NK-92 (cell line): ENCODE data around the gene APBB2.

ENCODE experiments used
- DNase-seq: peaks from one replicate; lab custom pipeline; 2025; ENCODE audit not compliant: unreplicated experiment; lab: John Stamatoyannopoulos, UW

The APBB2 gene

DNA sequence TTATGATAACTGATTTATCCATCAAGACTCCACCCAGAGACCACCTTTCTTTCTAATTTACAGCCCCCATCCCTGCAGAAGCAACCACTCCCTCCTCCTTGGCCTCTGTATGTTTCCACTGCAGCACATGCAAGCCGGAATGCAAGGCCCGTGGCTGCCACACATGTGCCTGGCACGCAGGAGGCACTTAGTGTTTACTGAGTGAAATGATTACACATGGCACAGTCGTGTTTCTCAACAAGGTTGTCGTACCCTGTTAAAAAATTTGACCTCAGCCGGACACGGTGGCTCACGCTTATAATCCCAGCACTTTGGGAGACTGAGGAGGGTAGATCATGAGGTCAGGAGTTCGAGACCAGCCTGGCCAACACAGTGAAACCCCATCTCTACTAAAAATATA is 104.3 kb downstream of the APBB2 start:
- no peak for DNase-seq

DNA sequence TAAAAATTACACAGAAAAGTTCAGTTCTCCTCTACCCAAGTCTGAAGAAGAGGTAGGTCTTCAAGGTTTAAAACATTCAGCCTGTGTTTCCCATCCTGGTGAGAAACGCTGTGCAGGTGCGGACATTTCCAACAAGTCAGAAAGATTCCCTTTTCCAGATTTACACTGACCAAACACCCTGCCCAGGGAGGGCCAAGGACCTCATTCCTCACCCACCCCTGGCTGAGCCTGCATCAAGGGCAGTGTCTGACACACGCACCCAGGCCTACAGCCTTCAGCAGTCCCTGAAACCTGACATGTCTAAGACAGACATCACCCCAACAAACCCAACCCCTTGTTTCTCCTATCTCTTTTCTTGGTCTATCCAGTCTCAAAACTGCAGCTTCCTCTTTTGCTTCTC is 105.9 kb downstream of the APBB2 start:
- no peak for DNase-seq

DNA sequence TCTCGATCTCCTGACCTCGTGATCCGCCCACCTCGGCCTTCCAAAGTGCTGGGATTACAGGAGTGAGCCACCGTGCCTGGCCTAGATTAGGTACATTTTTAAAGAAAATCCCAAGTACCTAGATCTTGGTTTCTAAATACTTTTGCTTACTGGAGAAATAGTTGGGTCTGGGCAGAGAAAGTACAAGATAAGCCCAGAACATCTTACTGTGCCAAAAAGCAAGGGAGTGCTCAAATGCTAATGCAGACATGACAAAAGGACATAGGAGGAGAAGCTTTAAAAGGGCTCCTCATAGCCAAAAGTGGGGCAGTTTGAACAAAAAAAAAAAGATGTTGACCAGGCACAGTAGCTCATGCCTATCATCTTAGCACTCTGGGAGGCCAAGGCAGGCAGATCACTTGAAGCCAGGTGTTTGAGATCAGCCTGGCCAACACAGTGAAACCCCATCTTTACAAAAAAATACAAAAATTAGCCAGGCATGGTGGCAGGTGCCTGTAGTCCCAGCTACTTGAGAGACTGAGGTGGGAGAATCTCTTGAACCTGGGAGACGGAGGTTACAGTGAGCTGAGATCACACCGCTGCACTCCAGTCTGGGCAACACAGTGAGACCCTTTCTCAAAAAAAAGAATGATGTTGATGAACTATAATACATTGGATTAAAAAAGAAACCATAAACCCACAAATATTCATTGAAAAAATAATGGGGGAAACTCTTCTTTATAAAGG is 107.5 kb downstream of the APBB2 start:
- DNase-seq, result no peak

DNA sequence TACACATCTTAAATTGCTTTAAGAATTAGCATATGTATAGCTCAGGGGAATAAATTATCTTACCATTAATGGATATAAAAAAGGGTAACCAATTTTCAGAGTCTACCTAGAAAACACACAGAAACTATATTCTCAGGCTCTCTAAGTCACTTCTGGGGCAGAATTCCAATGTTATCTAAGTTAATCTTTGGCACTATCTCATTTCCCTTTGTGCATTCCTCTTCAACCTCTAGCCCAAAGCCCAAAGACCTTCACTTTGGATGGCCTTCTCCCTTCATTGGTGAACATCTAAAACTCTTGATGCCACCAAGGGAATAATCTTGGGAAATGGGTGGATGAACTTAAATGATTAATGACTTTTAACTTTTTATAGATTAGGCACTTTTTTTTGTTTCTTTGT is 108.3 kb downstream of the APBB2 start:
- no peak for DNase-seq

GRCh38 chr4:41104155-41104554 is 110.2 kb downstream of the APBB2 start:
- DNase-seq, result no peak

DNA sequence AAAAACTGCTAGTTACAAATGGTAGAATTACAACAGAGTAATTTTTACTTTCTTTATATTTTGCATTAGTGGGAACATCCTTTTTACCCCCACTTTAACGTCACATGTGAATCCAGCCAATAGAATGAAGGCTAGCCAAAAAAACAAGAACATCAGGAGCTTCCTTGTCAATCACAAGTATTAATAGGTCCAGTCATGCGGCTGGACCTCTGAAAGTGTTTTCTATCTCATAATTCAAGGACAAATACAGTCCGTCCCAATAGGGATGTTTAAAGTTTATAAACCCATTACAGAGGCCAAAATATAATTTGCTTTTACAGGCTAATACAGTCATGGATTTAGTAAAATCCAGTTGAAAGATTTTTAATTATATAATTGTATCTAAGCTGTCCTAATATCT is 110.7 kb downstream of the APBB2 start:
- DNase-seq, result no peak

GRCh38 chr4:41102414-41103092 is 111.8 kb downstream of the APBB2 start:
- no peak for DNase-seq

GRCh38 chr4:41098093-41099048 is 116.0 kb downstream of the APBB2 start:
- no peak for DNase-seq

- no peak for DNase-seq
Measured at GRCh38 chr4:41095973-41096372, 118.4 kb downstream of the APBB2 start.

DNA sequence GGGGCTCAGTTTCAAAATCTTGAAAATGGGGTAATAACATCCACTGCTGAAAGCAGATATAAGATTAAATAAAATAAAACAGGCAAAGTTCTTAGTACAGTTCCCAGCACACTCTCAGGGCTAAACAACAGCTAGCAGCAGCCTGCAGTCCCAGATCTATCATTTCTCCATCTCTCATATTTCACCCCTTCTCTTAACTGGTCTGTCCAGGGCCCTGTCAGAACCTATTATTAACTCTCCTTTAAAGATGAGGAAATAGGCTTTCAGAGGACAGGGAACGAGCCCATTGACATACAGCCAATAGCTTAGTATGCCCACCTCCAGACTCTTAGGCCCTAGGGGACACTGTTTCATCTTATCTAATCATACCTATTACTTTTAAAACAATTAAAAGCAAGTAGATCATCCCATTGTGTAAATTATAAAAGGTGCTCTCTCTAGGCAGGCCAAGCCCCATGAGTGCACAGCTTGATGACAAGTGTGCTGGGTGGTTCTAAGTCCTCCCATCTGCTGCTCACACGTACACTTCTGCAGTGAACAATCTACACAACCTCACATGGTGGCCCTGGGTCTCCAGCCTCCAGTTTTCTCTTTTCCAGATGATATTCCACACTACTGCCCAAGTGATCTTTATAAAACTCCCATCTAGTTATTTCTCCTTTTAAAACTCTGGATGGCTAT is 119.0 kb downstream of the APBB2 start:
- no peak for DNase-seq

DNA sequence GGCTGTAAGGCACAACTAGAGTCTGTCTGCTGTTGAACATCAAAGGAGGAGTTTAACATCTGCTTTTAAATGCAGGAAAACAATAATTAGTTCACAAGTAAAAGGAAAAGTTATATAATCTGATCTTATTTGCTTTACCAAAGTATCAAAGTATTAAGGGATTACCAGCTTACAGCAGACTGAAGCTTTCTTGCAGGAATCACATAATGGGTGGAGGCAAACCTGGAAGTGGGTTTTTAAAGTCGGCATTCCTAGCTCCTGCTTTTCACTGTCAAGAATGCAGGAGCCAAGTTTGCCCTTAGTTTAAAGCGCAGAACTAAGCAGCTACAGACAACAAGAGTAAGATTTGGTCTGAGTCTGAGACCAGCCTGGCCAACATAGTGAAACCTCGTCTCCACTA is 122.2 kb downstream of the APBB2 start:
- no peak for DNase-seq

- no peak for DNase-seq
Measured at GRCh38 chr4:41081847-41082246, 132.5 kb downstream of the APBB2 start.

- no peak for DNase-seq
Measured at GRCh38 chr4:41080976-41081375, 133.4 kb downstream of the APBB2 start.

DNA sequence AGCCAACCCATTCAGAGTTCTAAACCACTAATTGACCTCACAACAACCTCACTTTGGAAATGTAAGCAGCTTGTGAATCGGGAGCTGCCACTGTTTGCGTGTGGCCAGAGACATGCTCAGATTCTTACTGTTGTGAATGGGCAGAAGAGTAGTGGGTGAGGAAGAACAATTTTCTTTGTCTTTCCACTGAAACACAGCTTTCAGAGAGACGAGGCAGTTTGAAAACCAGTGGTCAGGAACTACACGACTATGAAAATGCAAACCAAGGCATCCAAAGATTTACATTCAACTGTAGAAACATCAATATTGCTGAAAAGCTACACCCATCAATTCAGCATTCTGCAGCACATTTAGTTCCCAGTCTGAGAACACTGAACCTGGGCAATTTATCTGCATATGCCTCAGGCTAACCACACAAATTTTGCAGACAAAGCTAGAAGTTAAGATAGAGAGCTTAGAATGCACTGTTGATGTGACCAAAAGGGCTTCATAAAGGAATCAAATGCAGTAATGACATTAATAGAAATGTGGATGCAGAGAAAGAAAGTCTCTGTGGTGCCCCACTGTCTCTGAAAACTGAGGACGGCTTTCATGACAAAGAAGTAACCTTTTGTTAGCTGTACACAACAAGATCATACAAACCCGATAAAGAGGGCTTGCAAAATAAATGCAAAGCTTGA is 134.3 kb downstream of the APBB2 start:
- no peak for DNase-seq

DNA sequence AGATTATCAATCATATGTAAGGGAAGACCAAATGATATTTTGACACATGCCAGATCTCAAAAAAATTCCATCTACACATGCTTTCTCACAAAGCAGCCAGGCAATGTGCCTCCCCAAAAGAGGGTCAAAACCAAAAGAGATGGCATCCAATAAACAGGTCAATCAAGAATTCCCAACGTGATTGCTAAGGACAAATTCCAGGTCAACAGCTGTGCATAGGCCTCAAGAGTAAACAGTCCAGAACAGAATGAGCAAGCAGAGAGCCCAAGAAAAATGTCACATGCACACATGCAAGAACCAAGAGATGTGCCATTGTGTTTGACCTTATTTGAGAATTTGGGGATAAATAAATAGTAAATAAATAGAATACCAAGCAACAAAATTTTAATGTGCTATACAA is 136.7 kb downstream of the APBB2 start:
- no peak for DNase-seq

GRCh38 chr4:41076481-41076880 is 137.9 kb downstream of the APBB2 start:
- no peak for DNase-seq

DNA sequence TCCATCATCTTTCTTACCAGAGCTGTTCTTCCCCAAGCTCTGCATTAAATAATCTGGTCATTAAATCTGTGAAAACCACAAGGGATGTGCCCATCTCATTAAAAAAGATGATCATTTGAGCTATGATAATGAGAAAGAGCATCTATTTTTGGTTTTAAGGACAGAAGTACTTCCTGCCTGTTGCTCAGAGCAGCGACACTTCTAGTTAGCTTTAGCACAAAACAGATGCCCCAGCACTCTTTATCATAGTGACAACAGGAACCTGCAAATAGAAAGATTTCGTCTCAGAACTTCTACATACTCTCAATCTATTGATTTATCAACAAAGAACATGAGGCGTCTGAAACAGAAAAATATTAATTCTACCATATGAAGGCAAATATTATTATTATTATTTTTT is 140.1 kb downstream of the APBB2 start:
- no peak for DNase-seq

GRCh38 chr4:41072021-41072777 is 142.1 kb downstream of the APBB2 start:
- no peak for DNase-seq

DNA sequence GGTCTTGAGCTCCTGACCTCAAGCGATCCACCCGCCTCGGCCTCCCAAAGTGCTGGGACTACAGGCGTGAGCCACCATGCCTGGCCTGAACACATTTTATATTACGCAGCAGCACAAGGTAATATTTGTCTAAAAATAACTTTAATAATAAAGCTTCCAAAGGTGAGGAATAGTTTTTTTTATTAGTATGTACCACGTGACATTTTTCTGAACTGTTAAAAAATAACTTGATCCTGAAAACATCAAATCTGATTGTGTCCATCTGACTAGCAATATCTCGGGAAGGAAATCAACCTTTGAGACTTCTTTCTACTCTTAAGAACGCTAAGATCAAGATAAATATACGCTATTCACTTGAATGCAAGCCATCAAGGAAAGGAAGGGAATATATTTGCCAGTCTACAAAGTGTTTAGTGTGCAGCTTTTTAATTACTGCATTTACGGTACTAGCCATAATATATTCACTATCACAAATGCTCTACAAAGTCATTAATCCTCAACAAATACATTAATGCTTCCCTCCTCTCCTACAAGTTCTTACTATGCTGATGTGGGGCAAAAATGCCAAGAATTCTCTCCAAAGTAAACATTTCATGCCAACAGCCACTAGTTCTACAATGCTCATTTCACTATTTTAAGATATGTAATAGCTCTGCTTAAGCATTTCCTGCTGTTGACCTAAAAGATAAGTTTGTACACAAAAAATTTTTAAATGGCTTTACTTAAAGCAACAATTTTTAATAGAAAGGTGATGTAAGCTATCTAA is 143.6 kb downstream of the APBB2 start:
- DNase-seq, result no peak
